ENCODE results near the gene CSTPP1.

CSTPP1 gene

GRCh38 chr11:47136327-47136726 lies 199.8 kb downstream of the CSTPP1 start:
- DNase-seq (ENCODE audit: low read depth) = no peak

GRCh38 chr11:47136921-47137320 lies 200.4 kb downstream of the CSTPP1 start:
- DNase-seq (ENCODE audit: low read depth) = no peak

GRCh38 chr11:47137476-47137875 lies 200.9 kb downstream of the CSTPP1 start:
- no peak for DNase-seq (ENCODE audit: low read depth)

- DNase-seq (ENCODE audit: low read depth) = no peak
These were observed 203.3 kb downstream of the CSTPP1 start for GRCh38 chr11:47139878-47140277.

GRCh38 chr11:47143322-47143721 lies 206.8 kb downstream of the CSTPP1 start:
- DNase-seq (ENCODE audit: low read depth) = no peak

- no peak for DNase-seq (ENCODE audit: low read depth)
These were observed 208.0 kb downstream of the CSTPP1 start for GRCh38 chr11:47144541-47144940.

GRCh38 chr11:47147250-47147649 lies 210.7 kb downstream of the CSTPP1 start:
- DNase-seq (ENCODE audit: low read depth) = no peak

- DNase-seq (ENCODE audit: low read depth) = no peak
These were observed 211.1 kb downstream of the CSTPP1 start for GRCh38 chr11:47147681-47148080.

GRCh38 chr11:47148270-47148669 lies 211.7 kb downstream of the CSTPP1 start:
- DNase-seq (ENCODE audit: low read depth) = no peak

- DNase-seq (ENCODE audit: low read depth) = no peak
These were observed 212.5 kb downstream of the CSTPP1 start for GRCh38 chr11:47148903-47149531.

- DNase-seq (ENCODE audit: low read depth) = no peak
These were observed 213.2 kb downstream of the CSTPP1 start for GRCh38 chr11:47149782-47150181.

GRCh38 chr11:47152126-47152952 lies 215.8 kb downstream of the CSTPP1 start:
- no peak for DNase-seq (ENCODE audit: low read depth)

GRCh38 chr11:47152953-47153950 lies 216.7 kb downstream of the CSTPP1 start:
- DNase-seq (ENCODE audit: low read depth) = no peak

- no peak for DNase-seq (ENCODE audit: low read depth)
These were observed 218.3 kb downstream of the CSTPP1 start for GRCh38 chr11:47154616-47155570.

GRCh38 chr11:47155879-47156278 lies 219.3 kb downstream of the CSTPP1 start:
- DNase-seq (ENCODE audit: low read depth) = no peak

GRCh38 chr11:47156333-47156732 lies 219.8 kb downstream of the CSTPP1 start:
- no peak for DNase-seq (ENCODE audit: low read depth)

- DNase-seq (ENCODE audit: low read depth) = no peak
These were observed 220.4 kb downstream of the CSTPP1 start for GRCh38 chr11:47156951-47157350.

GRCh38 chr11:47157805-47158204 lies 221.2 kb downstream of the CSTPP1 start:
- no peak for DNase-seq (ENCODE audit: low read depth)

GRCh38 chr11:47158242-47158641 lies 221.7 kb downstream of the CSTPP1 start:
- DNase-seq (ENCODE audit: low read depth) = no peak

- DNase-seq (ENCODE audit: low read depth) = no peak
These were observed 224.2 kb downstream of the CSTPP1 start for GRCh38 chr11:47160753-47161133.

- no peak for DNase-seq (ENCODE audit: low read depth)
These were observed 224.7 kb downstream of the CSTPP1 start for GRCh38 chr11:47161134-47161854.
